GM19328 (cell line): ENCODE measurements around the gene NAPG.
"Not testable (repeated sequence)": the region's sequence is repeated elsewhere in the genome, so short reads cannot be mapped to it uniquely, and the experiment has no call there.

ENCODE experiments used
- ATAC-seq: cut with Tn5 transposase; IDR thresholded peaks from one replicate; pipeline ENCODE4 v1.9.1; 2021; ENCODE audit warnings: mild to moderate bottlenecking, moderate library complexity; ENCODE audit not compliant: unreplicated experiment

Gene NAPG

DNA sequence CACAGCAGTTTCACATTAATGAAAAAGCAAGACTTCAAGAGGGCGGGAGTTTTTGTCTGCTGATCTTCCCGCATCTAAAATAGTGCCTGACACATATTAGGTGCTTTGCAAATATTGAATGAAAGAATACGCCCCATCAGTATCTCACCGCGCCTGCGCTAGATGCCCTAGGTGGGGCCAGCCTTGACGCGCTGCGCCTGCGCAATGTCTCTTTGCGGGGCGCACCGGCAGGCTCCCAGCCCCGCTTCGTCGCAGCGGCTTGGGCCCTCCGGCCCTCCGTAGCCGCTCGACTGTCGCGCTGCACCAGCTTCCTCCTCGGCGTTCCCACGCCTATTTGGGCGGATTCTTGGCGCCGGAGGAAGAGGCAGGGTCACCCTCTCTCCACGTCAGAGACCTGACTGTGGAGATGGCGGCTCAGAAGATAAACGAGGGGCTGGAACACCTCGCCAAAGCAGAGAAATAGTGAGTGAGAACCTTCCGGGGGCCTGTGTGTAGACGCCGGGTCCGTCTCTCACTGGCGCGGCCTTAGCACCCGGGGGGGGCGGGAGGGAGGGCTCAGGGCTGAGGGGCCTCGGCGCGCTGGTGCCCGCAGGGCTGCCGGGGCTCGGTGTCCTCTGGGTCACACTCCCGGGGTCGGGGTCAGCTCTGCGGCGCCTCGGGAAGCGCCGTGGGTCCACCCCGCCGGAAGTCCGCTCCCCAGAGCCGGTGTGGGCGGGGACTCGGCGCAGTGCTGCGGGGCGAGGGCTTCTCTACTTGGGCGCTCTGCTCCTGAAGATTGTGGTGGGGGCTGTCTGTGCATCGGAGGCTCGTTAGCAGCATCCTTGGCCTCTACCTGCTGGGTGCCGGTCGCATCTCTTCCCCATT is at the start of gene NAPG:
TSS of gene NAPG (plus strand) at position 331 of the 864 bp plus-strand sequence. CDS start at position 407, 76 bp downstream.
- peak; percentile 73 for ATAC-seq

DNA sequence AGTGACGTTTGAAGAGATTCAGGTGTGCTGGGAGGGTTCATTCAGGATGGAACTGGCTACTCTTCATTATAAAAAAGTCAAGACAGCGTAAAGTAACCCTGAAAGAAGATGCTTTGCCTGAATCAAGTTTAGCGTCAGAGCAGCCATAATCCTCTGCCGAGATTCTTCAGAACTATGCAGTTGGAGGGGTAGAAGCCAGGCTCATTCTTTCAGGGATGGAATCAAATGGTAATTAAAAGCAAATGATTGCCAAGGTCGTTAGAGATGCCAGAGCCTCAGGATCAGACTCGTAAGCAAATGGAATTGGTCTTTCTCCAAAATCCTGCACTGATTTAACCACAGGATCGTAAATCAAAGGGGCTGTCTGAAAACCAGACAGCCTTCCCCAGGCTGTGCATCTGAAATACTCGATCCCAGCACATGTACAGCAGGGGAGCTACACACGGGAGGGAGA is 49.5 kb upstream of the NAPG start:
- ATAC-seq = no peak

DNA sequence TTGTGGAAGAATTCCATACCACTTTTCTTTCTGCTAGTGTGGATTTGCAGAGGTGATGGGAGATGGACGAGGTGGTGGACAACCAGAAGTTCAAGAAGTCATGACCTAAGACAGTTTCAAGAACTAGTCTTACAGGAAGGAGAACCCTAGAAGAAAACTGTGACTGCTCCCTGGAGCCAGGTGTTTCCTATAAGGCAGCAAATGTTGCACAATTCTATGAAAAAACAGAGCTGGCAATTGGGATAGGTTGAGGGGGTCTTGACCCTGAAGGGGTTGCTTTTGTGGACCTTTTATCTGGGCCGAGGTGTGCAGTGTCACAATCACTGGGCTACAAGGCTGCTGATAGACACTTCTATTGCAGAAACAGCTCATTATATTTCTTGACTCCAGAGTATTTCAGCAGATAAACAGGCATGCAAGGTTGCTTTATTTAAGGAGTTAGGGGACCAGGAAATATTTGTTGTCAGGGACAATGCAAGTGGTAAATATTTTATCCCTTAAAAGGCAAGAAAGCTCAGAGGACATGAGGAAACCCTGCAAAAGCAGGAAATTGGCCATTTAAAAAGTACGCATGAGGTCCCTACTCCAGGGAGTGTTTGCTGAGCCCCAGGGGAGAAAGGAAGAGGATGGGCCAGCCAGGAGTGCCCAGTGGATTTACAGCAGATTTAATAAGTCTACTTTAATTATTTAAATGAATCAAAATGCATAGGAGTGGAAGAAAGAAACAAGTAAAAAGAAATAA is 48.5 kb upstream of the NAPG start:
- ATAC-seq = no peak

DNA sequence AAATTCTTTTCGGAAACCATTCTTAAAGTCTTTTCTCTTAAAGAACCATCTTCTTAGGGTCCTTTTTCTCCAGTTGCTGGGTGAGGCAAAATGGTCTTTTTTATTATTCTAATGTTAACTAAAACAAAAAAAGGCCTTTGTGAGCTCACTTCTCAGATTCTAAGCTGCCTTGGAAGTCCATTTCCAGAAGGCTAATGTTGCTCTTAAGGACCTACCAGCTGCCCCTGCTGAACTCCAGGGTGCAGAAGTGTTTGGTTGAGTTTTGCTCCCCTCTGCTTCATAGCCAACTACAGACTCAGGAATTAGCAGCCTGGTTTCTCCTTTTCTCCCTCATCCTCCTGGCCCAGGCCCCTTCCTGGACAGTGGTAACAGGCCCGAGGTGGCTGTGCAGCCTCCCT is 48.0 kb upstream of the NAPG start:
- ATAC-seq = no peak

DNA sequence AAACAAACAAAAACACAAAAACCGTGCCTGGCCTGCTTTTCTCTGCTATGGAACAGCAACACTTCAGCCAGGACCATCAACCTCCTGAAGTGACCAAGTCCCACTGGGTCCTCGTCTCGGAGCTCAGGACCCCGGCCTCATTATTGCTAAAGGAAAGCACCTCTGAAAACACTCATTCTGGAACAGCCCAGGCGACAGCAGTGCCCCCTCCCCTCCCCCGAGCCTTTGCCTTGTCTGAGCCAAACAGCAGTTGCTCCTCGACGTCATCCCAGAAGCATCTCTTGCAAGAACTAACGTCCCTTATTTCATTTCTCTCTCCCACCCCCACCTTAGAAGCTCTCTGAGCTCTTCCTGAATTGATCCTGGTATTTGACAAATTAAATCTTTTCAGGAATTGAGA is 44.0 kb upstream of the NAPG start:
- ATAC-seq = no peak

DNA sequence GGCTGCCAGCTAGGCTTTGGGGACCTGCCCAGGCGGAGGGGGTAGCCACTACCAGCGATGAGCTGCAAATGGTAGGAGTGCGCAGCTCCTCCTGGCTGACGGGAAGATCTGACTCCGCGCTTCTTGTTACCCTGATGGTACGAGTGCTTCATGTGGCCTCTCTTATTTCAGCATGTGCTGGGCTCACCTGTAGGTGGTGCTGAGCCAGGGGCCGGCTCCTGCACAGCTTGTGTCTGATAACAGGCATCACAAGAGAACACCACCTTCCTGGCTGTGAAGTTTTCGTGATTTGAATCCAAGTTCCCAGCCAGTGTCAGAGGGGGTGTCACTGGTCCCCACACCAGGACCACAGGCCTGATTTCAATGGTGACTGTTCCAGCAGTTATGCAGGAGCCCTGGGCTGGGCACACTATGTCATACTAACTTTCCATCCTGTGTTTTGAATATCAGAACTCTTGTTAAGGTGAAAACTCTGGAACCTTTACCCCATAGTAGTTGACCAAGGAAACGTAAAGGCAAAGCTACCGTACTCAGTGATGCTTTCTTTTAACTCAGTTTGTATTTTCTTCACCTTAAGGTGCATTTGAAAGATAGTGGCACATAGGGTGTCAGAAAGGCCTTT is 43.4 kb upstream of the NAPG start:
- ATAC-seq = peak; percentile 13

DNA sequence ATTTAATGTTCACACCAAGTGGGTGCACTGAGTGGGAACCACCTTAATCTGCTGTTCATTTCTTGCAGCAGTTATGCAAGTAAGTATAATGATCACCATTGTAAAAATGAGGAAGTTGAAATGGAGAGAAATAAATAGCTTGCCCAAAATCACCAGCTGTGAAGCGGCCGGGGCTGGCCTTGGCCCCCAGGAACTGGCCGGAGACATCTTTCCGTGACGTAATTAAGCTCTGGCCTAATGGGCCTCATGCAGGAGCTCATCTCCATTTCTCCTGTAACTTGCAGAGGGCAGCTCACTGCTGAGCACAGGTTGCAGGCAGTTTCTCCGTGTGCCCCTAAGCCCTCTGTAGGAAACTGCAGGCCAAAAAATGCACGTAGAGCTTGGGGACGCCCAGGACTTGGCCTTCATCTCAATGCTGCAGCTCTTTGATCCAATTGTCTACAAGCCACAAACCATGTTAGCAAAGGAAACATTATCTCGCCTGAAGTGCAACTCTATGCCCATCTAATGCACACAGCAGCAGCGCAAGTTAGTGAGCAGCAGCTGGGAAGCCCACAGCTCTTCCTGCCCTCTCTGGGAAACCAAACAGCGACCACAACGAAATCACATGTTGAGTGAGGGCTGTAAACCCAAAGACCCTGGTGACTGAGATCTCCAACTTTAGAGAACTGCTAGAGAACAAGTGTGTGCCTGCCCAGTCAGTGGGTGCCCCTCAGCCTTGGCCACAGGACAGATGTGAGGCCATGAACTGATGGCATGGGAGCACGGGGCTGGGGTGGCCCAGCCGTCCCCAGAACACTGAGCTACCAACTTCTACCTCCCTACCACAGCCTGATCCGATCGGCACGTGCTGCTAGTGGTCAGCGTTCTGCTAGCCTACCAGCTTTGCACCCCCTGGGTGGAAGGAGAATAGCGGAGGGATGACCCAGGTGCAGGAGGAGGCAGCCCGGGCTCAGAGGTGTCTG is 42.6 kb upstream of the NAPG start:
- peak; percentile 62 for ATAC-seq

DNA sequence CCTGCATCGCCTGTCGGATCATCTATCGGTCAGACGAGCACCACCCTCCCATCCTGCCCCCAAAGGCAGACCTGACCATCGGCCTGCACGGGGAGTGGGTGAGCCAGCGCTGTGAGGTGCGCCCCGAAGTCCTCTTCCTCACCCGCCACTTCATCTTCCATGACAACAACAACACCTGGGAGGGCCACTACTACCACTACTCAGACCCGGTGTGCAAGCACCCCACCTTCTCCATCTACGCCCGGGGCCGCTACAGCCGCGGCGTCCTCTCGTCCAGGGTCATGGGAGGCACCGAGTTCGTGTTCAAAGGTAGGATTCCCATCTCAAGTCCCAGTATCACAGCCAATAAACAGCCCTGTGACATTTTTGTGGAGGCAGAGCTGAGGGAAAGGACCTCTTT is 40.4 kb upstream of the NAPG start:
- no peak for ATAC-seq

DNA sequence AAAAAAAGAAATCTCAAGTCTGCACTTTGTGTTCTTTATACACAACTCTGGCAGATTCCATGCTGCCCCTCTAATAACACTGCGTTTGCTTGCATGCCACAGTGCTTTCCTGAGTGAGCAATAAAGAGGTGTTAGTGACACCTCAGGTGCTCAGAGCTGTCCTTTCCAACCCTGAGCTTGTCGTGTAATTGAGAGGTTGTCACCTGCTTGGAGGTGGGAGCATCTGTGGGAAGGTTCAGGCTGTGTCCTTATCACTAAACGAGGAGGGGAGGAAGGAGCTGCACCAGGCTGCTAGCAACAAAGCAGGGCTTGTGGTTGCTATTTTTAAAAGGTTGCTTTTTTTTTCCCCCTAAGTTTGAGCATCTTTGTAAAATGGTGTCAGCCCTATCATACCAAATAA is 39.5 kb upstream of the NAPG start:
- no peak for ATAC-seq

DNA sequence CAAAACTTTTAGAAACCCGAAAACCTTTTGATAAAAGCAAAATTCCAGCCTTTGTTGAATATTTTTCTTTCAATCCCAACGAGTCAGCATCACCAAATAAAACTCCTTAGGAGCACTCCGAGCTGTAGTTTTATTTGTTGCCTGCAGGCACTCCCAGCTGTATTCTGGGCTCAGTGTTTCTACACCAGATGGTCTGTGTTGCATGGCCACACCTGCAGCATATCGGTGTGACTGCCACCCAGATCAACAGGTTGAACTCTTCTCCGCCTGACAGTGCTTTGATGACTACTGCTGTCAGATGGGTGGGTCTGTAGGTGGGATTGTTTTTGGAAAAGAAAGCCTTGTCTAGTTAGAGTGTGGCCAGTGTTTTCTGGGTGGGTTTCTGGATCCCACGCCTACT is 38.7 kb upstream of the NAPG start:
- ATAC-seq = no peak

DNA sequence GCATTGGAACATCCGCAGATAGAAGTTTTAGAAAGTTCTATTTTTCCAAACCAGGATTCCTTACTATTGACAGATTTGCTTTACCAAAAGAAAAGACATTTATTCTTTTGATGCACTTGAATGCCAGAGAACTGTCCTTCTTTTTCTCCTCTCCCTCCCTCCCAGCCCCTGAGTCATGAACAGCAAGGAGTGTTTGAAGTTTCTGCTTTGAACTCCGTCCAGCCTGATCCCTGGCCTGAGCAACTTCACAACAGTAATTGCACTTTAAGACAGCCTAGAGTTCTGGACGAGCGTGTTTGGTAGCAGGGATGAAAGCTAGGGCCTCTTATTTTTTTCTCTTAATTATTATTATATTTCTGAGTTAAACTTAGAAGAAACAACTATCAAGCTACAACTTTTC is 37.8 kb upstream of the NAPG start:
- ATAC-seq = no peak

DNA sequence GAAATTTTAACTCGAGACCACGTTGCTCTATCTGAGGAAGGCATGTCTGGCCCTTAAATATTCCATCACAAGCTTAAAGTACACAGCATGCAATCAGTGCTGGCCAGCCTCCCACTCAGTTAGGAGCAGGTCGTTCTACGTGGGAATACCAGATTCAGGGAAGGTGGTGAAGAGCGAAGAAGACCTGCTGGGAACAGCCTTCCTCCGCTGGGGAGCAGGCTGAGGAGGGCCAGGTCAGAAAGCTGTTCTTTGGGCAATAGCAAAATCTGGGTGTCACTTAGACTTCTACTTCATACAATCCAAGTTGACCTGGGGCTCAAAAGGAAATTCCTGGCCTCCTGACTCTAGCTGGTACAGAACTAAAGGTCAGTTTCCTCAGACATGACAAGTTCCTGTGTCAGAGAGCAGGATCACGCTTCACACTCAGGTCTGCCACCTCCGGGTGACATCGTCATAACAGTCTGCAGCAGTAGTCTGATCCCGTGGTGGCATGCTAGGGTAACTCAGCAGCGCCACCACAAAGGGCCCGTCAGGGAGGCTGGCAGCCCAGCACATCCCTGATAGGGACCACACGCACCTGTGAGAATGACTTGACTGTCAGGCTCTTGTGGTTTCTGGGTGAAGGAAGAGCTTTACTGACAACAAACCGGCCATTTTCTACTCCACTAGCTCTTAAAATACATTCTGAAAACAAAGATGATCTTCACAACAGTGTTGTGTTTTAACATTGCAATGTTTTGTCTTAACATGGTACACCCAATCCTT is 35.2 kb upstream of the NAPG start:
- ATAC-seq = peak; percentile 94

DNA sequence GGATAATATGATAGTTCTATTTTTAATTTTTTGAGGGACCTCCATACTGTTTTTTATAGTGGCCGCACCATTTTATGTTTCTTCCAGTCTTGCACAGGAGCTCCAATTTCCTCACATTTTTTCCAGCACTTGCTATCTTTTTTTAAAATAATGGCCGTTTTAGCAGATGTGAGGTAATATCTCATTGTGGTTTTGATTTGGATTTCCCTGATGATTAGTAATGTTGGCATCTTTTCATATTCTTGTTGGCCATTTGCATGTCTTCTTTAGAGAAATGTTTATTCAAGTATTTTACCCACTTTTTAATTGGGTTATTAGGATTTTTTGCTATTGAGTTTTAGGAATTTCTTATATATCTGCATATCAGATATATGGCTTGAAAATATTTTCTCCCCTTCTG is 29.9 kb upstream of the NAPG start:
- no peak for ATAC-seq

DNA sequence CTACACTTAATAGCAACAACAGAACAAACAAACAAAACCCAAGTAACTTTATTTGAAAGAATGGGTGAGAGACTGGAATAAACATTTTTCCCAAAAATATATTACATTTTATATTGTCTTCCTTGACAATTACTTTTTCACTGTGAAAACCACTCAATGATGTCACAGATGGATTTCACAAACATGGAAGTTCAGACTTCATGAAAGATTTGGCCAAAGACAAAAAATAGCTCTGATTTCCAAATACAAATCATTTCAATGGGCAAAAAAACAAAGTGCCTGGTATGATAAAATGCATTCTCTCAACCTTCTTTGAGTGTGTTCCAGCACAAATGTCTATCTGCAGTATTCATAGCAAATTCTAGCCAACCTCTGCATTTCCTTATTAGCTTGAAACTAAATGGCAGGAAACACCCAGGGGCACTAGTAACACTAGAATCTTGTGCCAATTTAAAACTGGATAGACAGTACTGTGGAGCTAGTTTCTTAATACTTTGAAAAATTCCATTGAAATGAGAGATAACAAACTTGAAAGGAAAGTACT is 28.5 kb upstream of the NAPG start:
- ATAC-seq = no peak

DNA sequence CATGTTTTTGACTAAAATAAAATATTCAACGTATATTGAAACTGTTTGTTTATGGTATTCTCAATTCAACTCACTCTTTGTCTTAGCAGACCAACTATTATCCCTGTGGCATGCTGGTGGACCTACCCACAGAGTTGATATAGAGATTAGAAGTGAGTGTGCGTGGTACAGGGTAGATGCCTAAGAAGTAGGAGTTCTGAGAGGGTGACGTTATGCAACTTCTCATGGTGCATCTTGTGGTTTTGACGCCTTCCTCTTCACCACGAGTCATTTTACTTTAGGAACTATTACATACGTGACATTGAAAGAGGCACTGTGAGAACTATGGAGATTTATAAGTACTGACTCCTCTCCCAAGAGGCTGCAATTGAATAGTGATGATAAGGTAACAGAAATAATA is 26.6 kb upstream of the NAPG start:
- no peak for ATAC-seq

DNA sequence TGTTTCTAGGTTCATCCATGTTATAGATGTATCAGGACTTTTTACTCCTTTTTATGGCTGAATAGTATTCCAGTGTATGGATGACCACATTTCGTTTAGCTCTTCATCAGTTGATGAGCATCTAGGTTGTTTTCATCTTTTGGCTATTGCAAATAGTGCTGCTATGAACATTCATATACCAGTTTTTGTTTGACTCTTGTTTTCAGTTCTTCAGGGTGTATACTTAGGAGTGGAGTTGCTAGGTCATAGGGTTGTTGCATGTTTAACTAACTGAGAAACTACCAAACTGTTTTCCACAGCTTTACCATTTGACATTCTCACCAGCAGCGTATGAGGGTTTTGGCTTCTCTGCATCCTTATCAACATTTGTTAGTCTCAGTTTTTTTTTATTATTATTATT is 25.8 kb upstream of the NAPG start:
- no peak for ATAC-seq

DNA sequence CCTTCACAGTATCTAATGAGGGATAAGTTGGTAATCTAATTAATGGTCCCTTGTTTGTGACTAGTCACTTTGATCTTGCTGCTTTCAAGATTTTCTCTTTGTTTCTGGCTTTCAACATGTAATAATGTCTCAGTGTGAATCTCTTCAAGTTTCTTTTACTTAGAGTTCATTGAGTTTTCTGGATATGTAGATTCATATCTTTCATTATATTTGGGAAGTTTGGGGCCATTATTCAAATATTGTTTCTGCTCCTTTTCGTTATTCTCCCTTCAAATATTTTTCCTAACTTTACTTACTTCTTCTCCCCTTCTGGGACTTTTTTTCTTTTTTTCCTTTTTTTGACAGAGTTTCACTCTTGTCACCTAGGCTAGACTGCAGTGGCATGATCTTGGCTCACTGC is 21.1 kb upstream of the NAPG start:
- no peak for ATAC-seq

DNA sequence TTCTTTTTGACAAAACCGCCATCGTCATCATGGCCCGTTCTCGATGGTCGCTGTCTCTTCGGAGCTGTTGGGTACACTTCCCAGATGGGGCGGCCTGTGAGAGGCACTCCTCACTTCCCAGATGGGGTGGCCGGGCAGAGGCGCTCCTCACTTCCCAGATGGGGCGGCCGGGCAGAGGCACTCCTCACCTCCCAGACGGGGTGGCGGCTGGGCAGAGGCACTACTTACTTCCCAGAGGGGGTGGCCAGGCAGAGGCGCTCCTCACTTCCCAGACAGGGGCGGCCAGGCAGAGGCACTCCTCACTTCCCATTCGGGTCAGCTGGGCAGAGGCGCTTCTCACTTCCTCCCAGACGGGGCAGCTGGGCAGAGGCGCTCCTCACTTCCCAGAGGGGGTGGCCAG is 19.9 kb upstream of the NAPG start:
- not testable (repeated sequence) for ATAC-seq

DNA sequence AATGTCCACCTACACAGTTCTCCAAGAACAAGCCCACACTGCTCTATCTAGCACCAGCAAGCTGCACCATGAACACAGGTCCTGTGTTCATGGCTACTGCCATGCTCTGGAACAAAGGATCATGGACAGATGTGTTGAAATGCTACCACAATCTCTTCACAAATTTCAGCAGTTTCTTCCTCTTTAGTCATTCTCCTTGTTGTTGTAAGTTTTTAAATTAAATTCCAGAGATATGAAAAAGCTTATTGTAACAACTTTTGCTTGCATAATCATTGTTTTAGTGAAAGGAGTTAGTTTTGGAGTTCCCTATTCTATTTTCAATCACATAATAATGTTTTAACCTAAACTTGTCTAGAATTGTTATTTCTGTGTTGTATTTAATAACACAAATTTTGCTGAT is 17.2 kb upstream of the NAPG start:
- ATAC-seq = no peak

DNA sequence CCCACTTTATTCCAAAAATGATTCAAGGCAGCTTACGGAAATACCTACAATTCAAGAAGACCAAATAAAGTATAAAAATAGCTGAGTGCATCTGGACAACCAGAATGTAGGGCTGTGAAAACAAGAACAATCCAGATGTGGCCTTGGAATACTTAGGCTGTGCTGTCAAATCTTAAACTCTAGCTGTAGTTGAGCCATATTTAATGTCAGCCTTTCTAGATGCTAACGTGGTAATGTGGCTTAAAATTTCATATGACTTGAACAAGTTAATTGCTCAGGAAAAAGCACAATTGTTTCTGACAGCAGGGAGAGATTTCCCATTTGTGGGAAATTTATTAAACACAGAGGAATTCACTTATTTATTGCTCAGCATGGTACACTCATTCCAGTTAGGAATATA is 14.6 kb upstream of the NAPG start:
- no peak for ATAC-seq
